Omental fat pad (tissue), 4 donors: ENCODE measurements around the gene CLIC3. TPM values are rescaled to one million over a fixed set of nuclear protein-coding genes. Genes with fewer than 3 reads are reported as not detected.

Source experiments
- ATAC-seq: fragments of 150-250 bp; one replicate; pipeline ENCODE4 v1.9.1; 2016; ENCODE audit warnings: mild to moderate bottlenecking, moderate library complexity; ENCODE audit not compliant: low FRiP score
- DNase-seq: peaks from one replicate; pipeline ENCODE4 v3.0.0-alpha.2; 2019; ENCODE audit warnings: low spot score
- CTCF ChIP-seq, 3 donors: fragments of 450-650 bp; IDR thresholded peaks; one replicate each; pipeline ENCODE4 v1.5.1; 2016 to 2017; ENCODE audit warnings: antibody characterized with exemption in 3 of 3, mild to moderate bottlenecking in 3 of 3, moderate library complexity in 2 of 3
- total RNA-seq, 4 donors: library from RNA; depleted of rRNA; stranded (reverse); fragments of >200 nt; gene quantifications; one replicate each; pipeline ENCODE4 v1.1.0, GENCODE V29; 2016

Gene CLIC3
- total RNA-seq, 4 donors from 2014 or later = 0.95 to 9.7 (median 4.7) TPM

- no peak for TF ChIP-seq CTCF (IDR thresholded peaks at IDR 0.05)
- no peak for DNase-seq
- ATAC-seq = no peak
Measured at GRCh38 chr9:136994180-136994887, 2.0 kb downstream of the CLIC3 start.

GRCh38 chr9:136992819-136993369 lies 3.5 kb downstream of the CLIC3 start:
- ATAC-seq = no peak
- no peak for DNase-seq
- TF ChIP-seq CTCF (IDR thresholded peaks at IDR 0.05) = no peak

- ATAC-seq = peak; percentile 90
- TF ChIP-seq CTCF (IDR thresholded peaks at IDR 0.05) = no peak
- peak; percentile 82 for DNase-seq
Measured at GRCh38 chr9:136991993-136992818, 4.2 kb downstream of the CLIC3 start, which contains the start of gene PAXX. Gene PAXX, plus strand, starts transcription at chr9:136992422. Its CDS starts 22 bp downstream, at chr9:136992444.

GRCh38 chr9:136990242-136990911 lies 6.0 kb downstream of the CLIC3 start:
- TF ChIP-seq CTCF (IDR thresholded peaks at IDR 0.05) = no peak
- no peak for DNase-seq
- no peak for ATAC-seq

GRCh38 chr9:136988872-136989271 lies 7.5 kb downstream of the CLIC3 start:
- no peak for TF ChIP-seq CTCF (IDR thresholded peaks at IDR 0.05)
- DNase-seq (no peak), ATAC-seq (no peak)

GRCh38 chr9:136985853-136986252 lies 10.5 kb downstream of the CLIC3 start:
- ATAC-seq (no peak), DNase-seq (no peak)
- TF ChIP-seq CTCF (IDR thresholded peaks at IDR 0.05) = no peak
